HepG2 (cell line): ENCODE measurements around the gene RNF125. TPM values are rescaled to one million over a fixed set of nuclear protein-coding genes. Genes with fewer than 3 reads are reported as not detected.
A peak's percentile ranks its signal among the peaks of the same experiment; 100 is the strongest.

Experiments
- ARID4A ChIP-seq: sonication (generic); formaldehyde crosslinking; IDR thresholded peaks from 2 replicates; pipeline ENCODE4 v1.5.0; 2020; ENCODE audit warnings: mild to moderate bottlenecking, missing genetic modification reagents, borderline replicate concordance
- CCAR2 ChIP-seq: fragments of 200-400 bp; formaldehyde crosslinking; optimal IDR thresholded peaks from 2 replicates; pipeline ENCODE3; 2018; ENCODE audit warnings: low read depth, mild to moderate bottlenecking, low read length, moderate library complexity
- CREM ChIP-seq, 2 experiments: sonication (generic) in 1 of 2; formaldehyde crosslinking in 1 of 2; IDR thresholded peaks; 2 replicates each; pipeline versions ENCODE4 v1.4.0 to v1.6.1; 2016 to 2020; ENCODE audit warnings: antibody characterized with exemption in 1 of 2, mild to moderate bottlenecking in 1 of 2, missing genetic modification reagents in 1 of 2
- CSRNP1 ChIP-seq: sonication (generic); formaldehyde crosslinking; IDR thresholded peaks from 2 replicates; pipeline ENCODE4 v1.8.1; 2023; ENCODE audit warnings: mild to moderate bottlenecking, missing genetic modification reagents
- DR1 ChIP-seq: sonication (generic); formaldehyde crosslinking; IDR thresholded peaks from 2 replicates; pipeline ENCODE4 v1.8.0; 2021; ENCODE audit warnings: mild to moderate bottlenecking, missing genetic modification reagents, inconsistent platforms
- GABPA ChIP-seq, 2 experiments: IDR thresholded peaks; 2 replicates each; pipeline ENCODE4 v1.6.1; 2011 to 2016; ENCODE audit warnings: low read depth in 2 of 2, low read length in 1 of 2, missing biosample characterization in 1 of 2, missing genetic modification characterization in 1 of 2
- GATAD2A ChIP-seq: IDR thresholded peaks from 2 replicates; pipeline ENCODE4 v1.6.1; 2016
- HBP1 ChIP-seq: IDR thresholded peaks from 2 replicates; pipeline ENCODE4 v1.6.1; 2016; ENCODE audit warnings: low read depth, control low read depth
- KDM2A ChIP-seq: sonication (generic); formaldehyde crosslinking; IDR thresholded peaks from 2 replicates; pipeline ENCODE4 v1.4.0; 2020; ENCODE audit warnings: low read depth, missing genetic modification reagents, borderline replicate concordance
- MYC ChIP-seq: sonication (generic); formaldehyde crosslinking; IDR thresholded peaks from 2 replicates; pipeline ENCODE4 v1.9.0; 2021; ENCODE audit warnings: missing genetic modification reagents, borderline replicate concordance
- RARA ChIP-seq: IDR thresholded peaks from 2 replicates; pipeline ENCODE4 v1.6.1; 2016; ENCODE audit warnings: missing genetic modification reagents, missing compliant biosample characterization
- SOX13 ChIP-seq, 3 experiments: fragments of 450-650 bp in 1 of 3; sonication (generic) in 1 of 3; formaldehyde crosslinking in 1 of 3; IDR thresholded peaks in 2 of 3; conservative IDR thresholded peaks in 1 of 3; 2 replicates each; pipeline versions ENCODE4 v1.5.0 to v1.6.1; 2016 to 2020; ENCODE audit warnings: antibody characterized with exemption in 1 of 3, mild to moderate bottlenecking in 1 of 3, missing compliant biosample characterization in 1 of 3, missing genetic modification reagents in 1 of 3, moderate library complexity in 1 of 3
- ZNF121 ChIP-seq: sonication (generic); formaldehyde crosslinking; IDR thresholded peaks from 2 replicates; pipeline ENCODE4 v1.5.0; 2020; ENCODE audit warnings: mild to moderate bottlenecking, missing genetic modification reagents
- ZNF275 ChIP-seq: sonication (generic); formaldehyde crosslinking; IDR thresholded peaks from 2 replicates; pipeline ENCODE4 v1.8.0; 2022; ENCODE audit warnings: missing genetic modification reagents, mild to moderate bottlenecking, inconsistent platforms, borderline replicate concordance
- ZNF431 ChIP-seq: sonication (generic); formaldehyde crosslinking; IDR thresholded peaks from 2 replicates; pipeline ENCODE4 v1.9.0; 2022; ENCODE audit warnings: missing genetic modification reagents, low read depth, mild to moderate bottlenecking, borderline replicate concordance
- ZNF597 ChIP-seq: sonication (generic); formaldehyde crosslinking; IDR thresholded peaks from 2 replicates; pipeline ENCODE4 v1.5.0; 2020; ENCODE audit warnings: missing genetic modification reagents
- ZNF766 ChIP-seq: sonication (generic); formaldehyde crosslinking; IDR thresholded peaks from 2 replicates; pipeline ENCODE4 v1.5.0; 2020; ENCODE audit warnings: missing genetic modification reagents, borderline replicate concordance
- polyA plus RNA-seq, 8 experiments: library from polyadenylated mRNA; depleted of rRNA in 3 of 8; stranded (reverse) in 7 of 8; unstranded in 1 of 8; fragments of >200 nt; fragmentation: Illumina TruSeq in 4 of 8; extraction: Trizol in 4 of 8; gene quantifications; 2 replicates each; pipeline versions ENCODE4 v1.2.1 to v1.2.3, GENCODE V29; 2011 to 2016; ENCODE audit warnings: low read depth in 4 of 8, missing spikeins in 1 of 8, mixed read lengths in 1 of 8; ENCODE audit not compliant: insufficient read depth in 1 of 8
- total RNA-seq, 5 experiments: library from RNA; depleted of rRNA; stranded (reverse); fragments of >200 nt; fragmentation: Illumina TruSeq; extraction: Trizol; gene quantifications; 2 replicates each; pipeline ENCODE4 v1.2.3, GENCODE V29; 2016; ENCODE audit warnings: low read depth in 1 of 5

The RNF125 gene
- total and polyA plus RNA-seq, 2 of the 13 experiments (the other 11 are each of a cell fraction or from before 2014, with no cell fraction given) = 0.58 to 1.8 TPM

- peak; percentile 70; the same call in 1 of the 2 replicates for TF ChIP-seq ARID4A (CRISPR knock-in tag)
- peak; percentile 59 for TF ChIP-seq MYC (CRISPR knock-in tag)
- peak; percentile 79 for TF ChIP-seq GATAD2A (CRISPR knock-in tag)
- peak; percentile 56 for TF ChIP-seq RARA (CRISPR knock-in tag)
- no peak for TF ChIP-seq ZNF597 (CRISPR knock-in tag)
- TF ChIP-seq ZNF766 = 0 out of 2 replicates have a peak, but pooled peaks have one; percentile 60
- peak; percentile 29; the same call in 1 of the 2 replicates for TF ChIP-seq KDM2A
- TF ChIP-seq ZNF431 (CRISPR knock-in tag) = no peak; the same call in none of the 2 replicates
- no peak for TF ChIP-seq SOX13 (IDR thresholded peaks at IDR 0.05)
- TF ChIP-seq SOX13 (CRISPR knock-in tag; conservative IDR thresholded peaks at IDR 0.05 in 1 of 2, IDR thresholded peaks at IDR 0.05 in 1 of 2) = peak in 1 of 2 experiments; percentile 55; a peak in 1 of 4 replicates
- peak; percentile 22; the same call in 1 of the 2 replicates for TF ChIP-seq HBP1
- 0 out of 2 replicates have a peak, but pooled peaks have one; percentile 22 for TF ChIP-seq CREM (IDR thresholded peaks at IDR 0.05)
- no peak for TF ChIP-seq CREM (CRISPR knock-in tag; IDR thresholded peaks at IDR 0.05)
- TF ChIP-seq DR1 (CRISPR knock-in tag) = 0 out of 2 replicates have a peak, but pooled peaks have one; percentile 25
- peak; percentile 61; the same call in 1 of the 2 replicates for TF ChIP-seq ZNF121 (CRISPR knock-in tag)
- no peak for TF ChIP-seq GABPA (IDR thresholded peaks at IDR 0.05; ENCODE audit: low read depth, low read length)
- no peak for TF ChIP-seq GABPA (CRISPR knock-in tag; IDR thresholded peaks at IDR 0.05; ENCODE audit: low read depth)
- TF ChIP-seq ZNF275 (CRISPR knock-in tag) = no peak
- TF ChIP-seq CSRNP1 (CRISPR knock-in tag) = no peak
- TF ChIP-seq CCAR2 = no peak
Observed at GRCh38 chr18:32019251-32019948, 775 bp downstream of the RNF125 start (continued).
